Endothelial cell (in vitro differentiated cells): ENCODE measurements around the gene TNRC6A. TPM values are rescaled to one million over a fixed set of nuclear protein-coding genes. Genes with fewer than 3 reads are reported as not detected.
A peak's percentile ranks its signal among the peaks of the same experiment; 100 is the strongest.
"Not testable (repeated sequence)": the region's sequence is repeated elsewhere in the genome, so short reads cannot be mapped to it uniquely, and the experiment has no call there.

Experiments used
- DNase-seq: peaks from one replicate; pipeline ENCODE4 v3.0.0; 2021; ENCODE audit warnings: low spot score
- H3K27ac Mint-ChIP-seq: one replicate; pipeline ENCODE4 v1.8.0; 2021; ENCODE audit warnings: mixed read lengths, inconsistent platforms; ENCODE audit not compliant: unreplicated experiment
- H3K27me3 Mint-ChIP-seq: one replicate; pipeline ENCODE4 v1.8.0; 2021; ENCODE audit warnings: mild to moderate bottlenecking, moderate library complexity, mixed read lengths, inconsistent platforms; ENCODE audit not compliant: unreplicated experiment
- H3K36me3 Mint-ChIP-seq: one replicate; pipeline ENCODE4 v1.8.0; 2021; ENCODE audit warnings: mild to moderate bottlenecking, low read depth, mixed read lengths, inconsistent platforms; ENCODE audit not compliant: unreplicated experiment
- H3K4me1 Mint-ChIP-seq: one replicate; pipeline ENCODE4 v1.8.0; 2021; ENCODE audit warnings: mild to moderate bottlenecking, mixed read lengths, inconsistent platforms; ENCODE audit not compliant: unreplicated experiment
- H3K4me3 Mint-ChIP-seq: one replicate; pipeline ENCODE4 v1.8.0; 2021; ENCODE audit warnings: mild to moderate bottlenecking, mixed read lengths, inconsistent platforms; ENCODE audit not compliant: unreplicated experiment
- H3K9me3 Mint-ChIP-seq: one replicate; pipeline ENCODE4 v1.8.0; 2021; ENCODE audit warnings: mixed read lengths, inconsistent platforms; ENCODE audit not compliant: unreplicated experiment
- CTCF ChIP-seq: fragments of 200-600 bp; sonication (generic); IDR thresholded peaks from one replicate; pipeline ENCODE4 v1.5.0; 2021; ENCODE audit warnings: antibody characterized with exemption; ENCODE audit not compliant: unreplicated experiment
- total RNA-seq: library from RNA; stranded (reverse); fragmentation: NEBNext Ultra II Directional; extraction: Animal tissue kit (Norgen Biotek cat#: 25700); gene quantifications from one replicate; pipeline ENCODE4 v1.2.1, GENCODE V29; 2021; ENCODE audit not compliant: unreplicated experiment

The TNRC6A gene
- total RNA-seq, 1 donor from 2014 or later = 60.5 TPM

- Mint-ChIP-seq H3K27ac (no peak overlapping the region), H3K9me3 (no peaks in the 10 kb centered on the region), H3K4me1 (no peaks in the 10 kb centered on the region), H3K4me3 (no peak overlapping the region), H3K27me3 (no peaks in the 10 kb centered on the region), H3K36me3 (no peaks in the 10 kb centered on the region)
- TF ChIP-seq CTCF = no peak
- DNase-seq = no peak
These were observed 125.2 kb downstream of the TNRC6A start for GRCh38 chr16:24854607-24855171.

- Mint-ChIP-seq H3K9me3 (no peaks in the 10 kb centered on the region), H3K27me3 (no peaks in the 10 kb centered on the region), H3K36me3 (no peaks in the 10 kb centered on the region), H3K4me1 (no peaks in the 10 kb centered on the region), H3K27ac (no peak overlapping the region), H3K4me3 (no peak overlapping the region)
- no peak for TF ChIP-seq CTCF
- DNase-seq = no peak
These were observed 126.2 kb downstream of the TNRC6A start for GRCh38 chr16:24855678-24856077.

- H3K36me3 Mint-ChIP-seq, H3K9me3 Mint-ChIP-seq, H3K27me3 Mint-ChIP-seq, H3K27ac Mint-ChIP-seq, DNase-seq, H3K4me3 Mint-ChIP-seq, H3K4me1 Mint-ChIP-seq: not testable (repeated sequence)
These were observed 127.4 kb downstream of the TNRC6A start for GRCh38 chr16:24856871-24857270.

- no peaks in the 10 kb centered on the region for H3K4me1 Mint-ChIP-seq
- no peak overlapping the region for H3K27ac Mint-ChIP-seq
- peak; percentile 81 for DNase-seq
- no peak overlapping the region for H3K4me3 Mint-ChIP-seq
- no peaks in the 10 kb centered on the region for H3K27me3 Mint-ChIP-seq
- no peaks in the 10 kb centered on the region for H3K36me3 Mint-ChIP-seq
- no peaks in the 10 kb centered on the region for H3K9me3 Mint-ChIP-seq
- TF ChIP-seq CTCF = no peak
These were observed 129.0 kb downstream of the TNRC6A start for GRCh38 chr16:24858219-24859041.

GRCh38 chr16:24861461-24861860 lies 132.0 kb downstream of the TNRC6A start:
- Mint-ChIP-seq H3K36me3 (no peaks in the 10 kb centered on the region), H3K27me3 (no peaks in the 10 kb centered on the region), H3K4me1 (no peaks in the 10 kb centered on the region), H3K9me3 (no peaks in the 10 kb centered on the region), H3K4me3 (no peak overlapping the region), H3K27ac (no peak overlapping the region)
- no peak for TF ChIP-seq CTCF
- no peak for DNase-seq
